Retinal pigment epithelial cell (primary cell): ENCODE results near the gene MYO18A.

Experiments used
- DNase-seq: peaks from one replicate; pipeline ENCODE4 v3.0.0-alpha.2; 2010; ENCODE audit warnings: low read depth
- H3K4me3 ChIP-seq: 2 replicates; pipeline ENCODE4 v1.5.1; 2011; ENCODE audit warnings: mild to moderate bottlenecking, low read length, control low read depth, moderate library complexity
- TF ChIP-seq, protein P1 (sequence below): conservative IDR thresholded peaks from 2 replicates; pipeline ENCODE4 v1.5.1; 2011; ENCODE audit warnings: low read depth, low read length, control low read depth, inconsistent platforms

The MYO18A gene

DNA sequence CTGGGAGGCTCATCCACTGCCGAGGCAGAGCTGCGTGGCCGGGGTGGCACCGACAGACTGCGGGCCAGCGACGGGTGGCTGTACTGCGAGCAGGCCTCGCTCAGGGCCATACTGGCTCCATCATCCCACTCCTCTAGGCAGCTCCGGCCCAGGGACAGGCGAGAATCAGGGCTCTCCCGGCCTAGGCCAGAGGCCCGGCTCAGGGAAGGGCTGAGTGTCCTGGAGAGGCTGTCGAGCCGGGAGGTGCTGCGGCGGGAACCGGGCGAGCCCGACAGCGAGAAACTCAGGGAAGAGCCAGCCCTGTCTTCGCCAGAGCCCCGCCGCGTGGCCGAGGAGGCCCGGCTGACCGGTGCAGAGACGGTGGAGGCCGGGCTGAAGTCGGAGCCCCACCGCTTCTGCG, 99.9 kb downstream of the MYO18A start:
- TF ChIP-seq, protein P1, sequence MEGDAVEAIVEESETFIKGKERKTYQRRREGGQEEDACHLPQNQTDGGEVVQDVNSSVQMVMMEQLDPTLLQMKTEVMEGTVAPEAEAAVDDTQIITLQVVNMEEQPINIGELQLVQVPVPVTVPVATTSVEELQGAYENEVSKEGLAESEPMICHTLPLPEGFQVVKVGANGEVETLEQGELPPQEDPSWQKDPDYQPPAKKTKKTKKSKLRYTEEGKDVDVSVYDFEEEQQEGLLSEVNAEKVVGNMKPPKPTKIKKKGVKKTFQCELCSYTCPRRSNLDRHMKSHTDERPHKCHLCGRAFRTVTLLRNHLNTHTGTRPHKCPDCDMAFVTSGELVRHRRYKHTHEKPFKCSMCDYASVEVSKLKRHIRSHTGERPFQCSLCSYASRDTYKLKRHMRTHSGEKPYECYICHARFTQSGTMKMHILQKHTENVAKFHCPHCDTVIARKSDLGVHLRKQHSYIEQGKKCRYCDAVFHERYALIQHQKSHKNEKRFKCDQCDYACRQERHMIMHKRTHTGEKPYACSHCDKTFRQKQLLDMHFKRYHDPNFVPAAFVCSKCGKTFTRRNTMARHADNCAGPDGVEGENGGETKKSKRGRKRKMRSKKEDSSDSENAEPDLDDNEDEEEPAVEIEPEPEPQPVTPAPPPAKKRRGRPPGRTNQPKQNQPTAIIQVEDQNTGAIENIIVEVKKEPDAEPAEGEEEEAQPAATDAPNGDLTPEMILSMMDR, result no peak
- no peak overlapping the region for H3K4me3 ChIP-seq
- no peak for DNase-seq

DNA sequence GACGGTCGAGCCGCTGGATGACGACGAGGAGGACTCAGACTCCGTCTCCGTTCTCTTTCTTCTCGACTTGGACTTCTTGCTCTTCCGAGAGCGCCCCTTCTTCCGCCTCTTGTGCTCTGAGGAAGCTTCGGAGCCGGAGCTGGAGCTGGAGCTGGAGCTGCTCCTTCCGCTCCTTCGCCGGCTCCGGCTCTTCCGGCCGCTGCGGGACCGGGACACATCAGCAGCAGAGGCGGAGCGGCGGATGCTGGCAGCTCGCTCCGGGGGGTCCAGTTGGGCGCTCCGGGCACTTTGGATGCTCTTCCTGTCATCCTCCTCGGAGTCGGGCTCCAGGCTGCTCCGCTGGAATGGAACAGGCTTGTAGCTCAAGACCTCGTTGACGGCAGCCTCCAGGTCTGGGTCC, 100.3 kb downstream of the MYO18A start:
- H3K4me3 ChIP-seq, result no peak overlapping the region
- TF ChIP-seq, protein P1, result no peak
- DNase-seq, result no peak

DNA sequence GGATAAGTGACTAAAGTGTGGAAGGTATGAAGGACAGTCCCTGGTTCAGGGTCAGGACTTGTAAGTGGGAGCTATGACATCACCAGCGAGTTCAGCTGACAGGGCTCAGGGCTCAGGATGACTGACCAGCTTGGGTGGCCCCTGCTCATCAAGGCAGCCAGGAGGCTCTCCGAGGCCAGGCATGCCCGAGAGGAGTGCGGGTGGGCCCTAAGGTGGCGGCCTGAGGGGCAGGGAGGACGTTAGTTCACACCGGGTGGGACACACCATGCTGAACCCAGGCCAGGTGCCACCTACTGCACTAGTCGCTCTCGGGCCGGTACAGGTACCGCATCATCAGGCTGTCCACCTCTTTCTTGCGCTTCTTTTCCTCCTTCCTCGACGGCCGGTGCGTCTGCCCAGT, 100.8 kb downstream of the MYO18A start:
- no peak for DNase-seq
- H3K4me3 ChIP-seq, result no peak overlapping the region
- TF ChIP-seq, protein P1, result no peak

DNA sequence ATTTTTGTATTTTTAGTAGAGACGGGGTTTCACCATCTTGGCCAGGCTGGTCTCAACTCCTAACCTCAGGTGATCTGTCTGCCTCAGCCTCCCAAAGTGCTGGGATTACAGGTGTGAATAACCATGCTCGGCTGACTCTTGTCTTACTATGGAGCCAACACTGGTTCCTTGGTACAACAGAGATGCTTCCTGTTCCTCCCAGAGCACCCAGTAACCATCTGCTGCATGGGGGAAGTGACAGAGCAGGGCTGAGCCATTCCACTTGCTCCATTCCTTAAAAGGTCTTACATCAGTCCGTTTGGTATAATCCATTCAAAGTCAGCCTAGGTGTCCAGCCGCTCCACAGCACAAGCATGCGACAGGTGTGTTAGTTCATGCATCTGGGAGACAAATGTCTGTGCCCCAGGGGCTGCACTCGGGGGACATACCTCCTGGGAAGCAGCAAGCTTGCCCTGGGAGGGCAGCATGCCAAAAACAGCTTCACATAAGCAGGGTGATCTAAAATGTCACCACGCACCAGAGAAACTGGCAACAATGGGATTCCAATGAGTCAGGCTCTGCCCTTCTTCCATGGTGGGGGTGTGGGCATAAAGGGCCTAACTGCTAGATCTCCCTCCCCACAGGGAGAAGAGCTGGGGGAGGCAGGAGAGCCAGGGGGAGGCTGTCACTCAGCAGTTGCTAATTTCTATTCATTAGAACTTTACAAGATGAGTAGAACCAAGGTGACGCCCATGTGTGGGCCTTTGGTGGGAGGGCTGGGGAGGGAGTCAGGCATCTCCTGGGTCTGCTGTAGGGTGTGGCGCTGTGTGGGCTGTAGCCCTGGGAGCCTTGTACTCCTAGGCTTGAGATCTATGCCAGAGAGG, 101.8 kb downstream of the MYO18A start:
- DNase-seq, result peak; percentile 4
- no peak overlapping the region for H3K4me3 ChIP-seq
- TF ChIP-seq, protein P1, result no peak

DNA sequence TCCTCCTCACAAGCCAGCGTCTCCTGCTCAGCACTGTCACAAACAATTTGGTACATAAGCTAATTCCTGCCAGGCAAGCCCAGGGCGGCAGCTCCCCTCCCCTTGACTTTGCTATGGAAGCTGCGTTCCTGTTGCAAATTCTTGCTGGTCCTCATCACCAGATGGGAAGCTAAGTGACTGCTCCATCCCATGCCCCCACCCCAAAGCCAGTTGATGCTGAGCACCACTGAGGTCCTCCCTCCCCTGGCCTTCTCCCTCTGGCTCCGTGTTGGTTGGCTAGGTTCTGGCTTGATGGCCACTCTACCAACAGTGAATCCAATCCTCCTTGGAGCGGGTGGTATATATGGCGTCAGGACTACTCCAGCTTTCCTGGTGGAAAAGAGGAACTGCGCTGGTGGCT, 102.9 kb downstream of the MYO18A start:
- no peak overlapping the region for H3K4me3 ChIP-seq
- TF ChIP-seq, protein P1, result no peak

DNA sequence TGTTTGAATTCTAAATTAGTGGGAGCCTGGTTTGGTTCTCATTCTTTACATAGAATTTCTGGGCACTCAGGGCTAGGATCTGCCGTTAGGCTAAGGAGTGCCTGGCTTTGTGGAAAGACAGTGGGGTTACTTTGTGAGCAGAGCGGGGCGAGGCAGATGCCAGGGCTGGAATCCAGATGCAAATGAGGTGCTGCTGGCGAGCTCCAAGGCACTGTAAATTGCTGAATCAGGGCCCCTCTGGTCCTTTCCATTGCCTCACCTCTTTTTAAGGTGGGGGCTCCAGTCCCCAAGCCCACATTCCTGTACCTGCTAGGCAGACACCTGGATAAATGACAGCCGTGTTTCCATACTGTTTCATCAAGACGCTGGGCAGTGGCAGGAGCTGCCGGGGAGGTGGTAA, 103.5 kb downstream of the MYO18A start:
- H3K4me3 ChIP-seq, result no peak overlapping the region
- no peak for DNase-seq
- TF ChIP-seq, protein P1, result no peak

More for the DNA sequence above, 102.9 kb downstream of the MYO18A start:
- DNase-seq, result no peak

DNA sequence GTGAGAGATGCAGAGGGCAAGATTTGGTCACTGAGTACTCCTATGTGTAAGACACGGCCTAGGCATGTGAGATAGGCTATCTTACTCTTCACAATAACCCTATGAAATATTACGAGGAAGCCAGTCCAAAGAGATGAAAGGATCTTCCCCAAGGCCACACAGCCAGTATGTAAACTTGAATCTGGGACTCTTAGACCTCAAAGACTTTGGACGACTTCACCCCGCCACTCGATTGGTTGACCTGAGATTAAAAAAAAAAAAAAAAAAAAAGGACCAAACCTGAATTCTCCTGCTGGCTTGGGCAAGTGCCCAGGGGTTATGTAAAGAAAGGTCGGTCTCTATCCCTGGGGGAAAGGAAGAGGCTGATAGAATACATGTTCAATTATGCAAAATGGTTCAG, 104.1 kb downstream of the MYO18A start:
- DNase-seq, result no peak
- no peak overlapping the region for H3K4me3 ChIP-seq
- TF ChIP-seq, protein P1, result no peak
